Vagina (tissue), 2 donors: ENCODE results near the gene ACOT11. TPM values are rescaled to one million over a fixed set of nuclear protein-coding genes. Genes with fewer than 3 reads are reported as not detected.

Source experiments
- DNase-seq, 2 donors: peaks; one replicate each; pipeline ENCODE4 v3.0.0-alpha.2; 2017; ENCODE audit errors: extremely low spot score in 2 of 2
- H3K27ac ChIP-seq: fragments of 200-600 bp; sonication (generic); one replicate; pipeline ENCODE4 v1.5.1; 2019
- H3K27me3 ChIP-seq: fragments of 200-600 bp; sonication (generic); one replicate; pipeline ENCODE4 v1.5.1; 2019
- H3K36me3 ChIP-seq, 2 donors: fragments of 200-600 bp; sonication (generic); one replicate each; pipeline ENCODE4 v1.5.1; 2017 to 2019
- H3K4me1 ChIP-seq: fragments of 200-600 bp; sonication (generic); one replicate; pipeline ENCODE4 v1.5.1; 2019
- H3K4me3 ChIP-seq, 2 donors: fragments of 200-600 bp; sonication (generic); 1 replicate in 1 of 2; 2 replicates in 1 of 2; pipeline ENCODE4 v1.5.1; 2016 to 2019
- H3K9me3 ChIP-seq: fragments of 200-600 bp; sonication (generic); one replicate; pipeline ENCODE4 v1.5.1; 2019
- POLR2A ChIP-seq, 2 donors: fragments of 450-650 bp; IDR thresholded peaks; one replicate each; pipeline ENCODE4 v1.6.1; 2017; ENCODE audit warnings: antibody characterized with exemption in 2 of 2, mild to moderate bottlenecking in 2 of 2, moderate library complexity in 2 of 2
- POLR2AphosphoS5 ChIP-seq, 2 donors: sonication (generic); formaldehyde crosslinking; IDR thresholded peaks; one replicate each; pipeline ENCODE4 v1.9.0; 2017; ENCODE audit warnings: antibody characterized with exemption in 2 of 2, mild to moderate bottlenecking in 2 of 2, low read depth in 1 of 2; ENCODE audit not compliant: insufficient read depth in 1 of 2
- intact Hi-C: fragments of 100-400 bp; cut with DNase I; formaldehyde crosslinking; loops from one replicate; pipeline ENCODE4 v1.15.1; 2023
- total RNA-seq: library from RNA; depleted of rRNA; stranded (reverse); fragments of >200 nt; gene quantifications from one replicate; pipeline ENCODE4 v1.2.3, GENCODE V29; 2016
- TF ChIP-seq, protein P1 (sequence below), 3 experiments: fragments of 450-650 bp in 2 of 3; fragments of 200-600 bp in 1 of 3; sonication (generic) in 1 of 3; IDR thresholded peaks; one replicate each; pipeline ENCODE4 v1.5.1; 2017 to 2019; ENCODE audit warnings: antibody characterized with exemption in 3 of 3, mild to moderate bottlenecking in 2 of 3, moderate library complexity in 2 of 3

The ACOT11 gene
- total RNA-seq, 1 donor from 2014 or later: 26.0 TPM

DNA sequence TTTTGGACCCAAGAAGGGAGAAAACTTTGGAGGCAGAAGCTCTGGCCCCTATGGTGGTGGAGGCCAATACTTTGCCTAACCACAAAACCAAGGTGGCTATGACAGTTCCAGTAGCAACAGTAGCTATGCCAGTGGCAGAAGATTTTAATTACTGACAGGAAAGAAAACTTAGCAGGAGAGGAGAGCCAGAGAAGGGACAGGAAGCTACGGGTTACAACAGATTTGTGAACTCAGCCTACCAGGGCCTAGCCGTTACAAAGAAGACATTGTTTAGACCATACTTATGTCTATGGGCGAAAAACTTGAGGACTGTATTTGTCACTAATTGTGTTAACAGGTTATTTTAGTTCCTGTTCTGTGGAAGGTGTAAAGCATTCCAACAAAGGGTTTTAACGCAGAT, 10.4 kb upstream of the ACOT11 start:
- no peak overlapping the region for H3K4me3 ChIP-seq
- intact Hi-C loops: no loop called here
- H3K27ac ChIP-seq: no peak overlapping the region
- H3K27me3 ChIP-seq: no peaks in the 10 kb centered on the region
- H3K9me3 ChIP-seq: no peaks in the 10 kb centered on the region
- no peak for DNase-seq
- TF ChIP-seq, protein P1, sequence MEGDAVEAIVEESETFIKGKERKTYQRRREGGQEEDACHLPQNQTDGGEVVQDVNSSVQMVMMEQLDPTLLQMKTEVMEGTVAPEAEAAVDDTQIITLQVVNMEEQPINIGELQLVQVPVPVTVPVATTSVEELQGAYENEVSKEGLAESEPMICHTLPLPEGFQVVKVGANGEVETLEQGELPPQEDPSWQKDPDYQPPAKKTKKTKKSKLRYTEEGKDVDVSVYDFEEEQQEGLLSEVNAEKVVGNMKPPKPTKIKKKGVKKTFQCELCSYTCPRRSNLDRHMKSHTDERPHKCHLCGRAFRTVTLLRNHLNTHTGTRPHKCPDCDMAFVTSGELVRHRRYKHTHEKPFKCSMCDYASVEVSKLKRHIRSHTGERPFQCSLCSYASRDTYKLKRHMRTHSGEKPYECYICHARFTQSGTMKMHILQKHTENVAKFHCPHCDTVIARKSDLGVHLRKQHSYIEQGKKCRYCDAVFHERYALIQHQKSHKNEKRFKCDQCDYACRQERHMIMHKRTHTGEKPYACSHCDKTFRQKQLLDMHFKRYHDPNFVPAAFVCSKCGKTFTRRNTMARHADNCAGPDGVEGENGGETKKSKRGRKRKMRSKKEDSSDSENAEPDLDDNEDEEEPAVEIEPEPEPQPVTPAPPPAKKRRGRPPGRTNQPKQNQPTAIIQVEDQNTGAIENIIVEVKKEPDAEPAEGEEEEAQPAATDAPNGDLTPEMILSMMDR (IDR thresholded peaks at IDR 0.05): no peak
- TF ChIP-seq POLR2AphosphoS5 (IDR thresholded peaks at IDR 0.05; ENCODE audit: insufficient read depth in 1 of 2, low read depth in 1 of 2) (no peak), POLR2A (IDR thresholded peaks at IDR 0.05) (no peak)
- no peaks in the 10 kb centered on the region for H3K36me3 ChIP-seq
- peaks cover 4% of the 10 kb centered on the region for H3K4me1 ChIP-seq

DNA sequence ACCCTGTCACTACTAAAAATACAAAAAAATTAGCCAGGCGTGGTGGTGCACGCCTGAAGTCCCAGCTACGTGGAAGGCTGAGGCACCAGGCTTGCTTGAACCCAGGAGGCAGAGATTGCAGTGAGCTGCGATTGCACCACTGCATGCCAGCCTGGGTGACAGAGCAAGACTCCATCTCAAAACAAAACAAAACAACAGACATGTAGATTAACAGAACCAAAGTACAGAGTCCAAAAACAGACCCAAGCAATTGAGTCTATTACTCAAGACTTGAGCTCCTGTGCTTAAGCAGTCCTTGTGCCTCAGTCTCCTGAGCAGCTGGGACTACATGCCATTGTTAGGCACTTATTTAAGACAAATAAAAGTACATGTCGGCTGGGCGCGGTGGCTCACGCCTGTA, 9.5 kb upstream of the ACOT11 start:
- TF ChIP-seq POLR2AphosphoS5 (IDR thresholded peaks at IDR 0.05; ENCODE audit: insufficient read depth in 1 of 2, low read depth in 1 of 2) (no peak), POLR2A (IDR thresholded peaks at IDR 0.05) (no peak)
- TF ChIP-seq, protein P1 (IDR thresholded peaks at IDR 0.05): no peak
- intact Hi-C loops: no loop called here

DNA sequence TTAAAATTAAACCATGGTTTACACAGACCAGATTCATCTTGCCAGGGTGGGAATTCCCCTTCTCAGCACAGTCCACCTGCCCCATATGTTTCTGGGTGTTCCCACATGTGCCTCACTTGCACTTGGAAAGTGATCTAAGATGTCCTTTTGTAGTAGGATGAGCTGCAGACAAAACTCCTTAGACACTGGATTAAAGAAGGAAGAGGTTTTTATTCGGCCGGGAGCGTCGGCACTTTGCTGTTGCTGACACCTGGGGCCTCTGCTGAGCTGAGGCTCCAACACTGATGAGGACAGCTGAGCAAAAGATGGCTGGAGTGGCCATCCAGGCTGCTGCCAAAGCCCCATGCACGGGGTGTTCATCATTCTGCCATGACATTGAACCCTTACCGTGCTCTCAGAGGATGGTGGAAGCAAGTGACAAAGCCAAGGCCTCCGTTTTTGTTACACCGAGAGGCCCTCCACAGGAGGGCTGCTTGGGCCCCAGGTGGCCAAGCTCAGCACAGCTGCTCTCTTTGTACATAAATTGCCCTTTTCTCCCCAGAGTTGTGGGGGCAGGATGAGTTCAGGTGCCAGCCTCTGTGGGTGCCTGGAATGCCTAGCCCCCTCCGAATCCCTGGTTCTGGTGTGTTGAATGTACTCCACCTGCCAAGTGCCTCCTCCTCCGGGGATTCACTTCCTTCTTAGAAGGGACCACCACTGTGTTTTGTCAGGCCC, 7.3 kb upstream of the ACOT11 start:
- no peak for DNase-seq
- Histone ChIP-seq H3K4me1 (peaks cover 15% of the 10 kb centered on the region), H3K36me3 (no peaks in the 10 kb centered on the region), H3K9me3 (no peaks in the 10 kb centered on the region), H3K4me3 (no peak overlapping the region), H3K27ac (no peak overlapping the region), H3K27me3 (no peaks in the 10 kb centered on the region)
- intact Hi-C loops: no loop called here
- no peak for TF ChIP-seq POLR2AphosphoS5 (IDR thresholded peaks at IDR 0.05; ENCODE audit: insufficient read depth in 1 of 2, low read depth in 1 of 2)
- TF ChIP-seq POLR2A (IDR thresholded peaks at IDR 0.05): no peak
- TF ChIP-seq, protein P1 (IDR thresholded peaks at IDR 0.05): no peak

More for the DNA sequence above, 9.5 kb upstream of the ACOT11 start:
- peaks cover 14% of the 10 kb centered on the region for H3K4me1 ChIP-seq
- no peak overlapping the region for H3K4me3 ChIP-seq
- no peak for DNase-seq
- no peaks in the 10 kb centered on the region for H3K36me3 ChIP-seq
- no peak overlapping the region for H3K27ac ChIP-seq
- H3K27me3 ChIP-seq: no peaks in the 10 kb centered on the region
- no peaks in the 10 kb centered on the region for H3K9me3 ChIP-seq

DNA sequence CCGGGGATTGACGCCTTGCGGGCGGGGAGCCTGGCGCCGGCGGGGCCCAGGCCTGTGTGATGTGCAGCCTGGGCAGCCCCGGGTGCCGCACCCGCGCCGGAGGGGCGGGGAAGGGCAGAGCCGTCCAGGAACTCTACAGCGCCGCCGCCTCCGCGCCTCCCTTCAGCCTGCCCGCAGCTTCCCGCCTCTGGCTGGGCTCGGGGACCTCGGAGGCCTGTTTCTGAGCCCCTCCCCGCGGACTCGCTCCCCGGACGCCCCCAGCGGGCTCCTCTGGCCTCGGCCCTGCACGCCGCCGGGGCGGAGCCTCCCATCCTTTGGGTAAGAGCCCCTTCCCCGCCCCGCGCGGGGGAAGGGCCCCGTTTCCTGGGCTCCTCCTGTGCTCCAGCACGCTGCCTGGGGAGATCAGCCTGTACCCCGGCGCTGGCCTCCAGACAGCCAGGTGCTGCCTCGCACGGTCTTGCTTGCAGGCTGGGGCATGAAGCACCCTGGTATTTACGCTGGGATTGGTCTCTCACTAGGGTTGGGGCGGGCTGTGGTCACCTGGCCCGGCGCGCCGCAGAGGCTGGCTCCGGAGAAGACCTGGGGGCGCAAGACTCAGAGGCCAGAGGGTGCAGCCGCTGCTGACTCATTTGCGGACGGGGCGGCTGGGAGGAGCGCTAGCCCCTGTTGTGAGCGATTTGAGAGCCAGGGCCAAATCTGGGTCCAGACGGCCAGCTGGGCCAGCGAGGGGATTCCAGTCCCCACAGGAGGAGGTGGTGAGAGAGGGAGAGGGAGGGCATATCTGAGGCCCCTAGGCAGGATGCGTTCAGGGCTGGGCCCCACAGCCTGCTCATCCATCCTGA, 5.7 kb upstream of the ACOT11 start:
- Histone ChIP-seq H3K9me3 (no peaks in the 10 kb centered on the region), H3K27ac (peak overlapping the region; percentile 86), H3K27me3 (no peaks in the 10 kb centered on the region), H3K4me1 (peaks cover 23% of the 10 kb centered on the region), H3K4me3 (peak overlapping the region; percentile 41 to 50), H3K36me3 (no peaks in the 10 kb centered on the region)
- DNase-seq: no peak
- TF ChIP-seq POLR2A (IDR thresholded peaks at IDR 0.05) (no peak), POLR2AphosphoS5 (IDR thresholded peaks at IDR 0.05; ENCODE audit: insufficient read depth in 1 of 2, low read depth in 1 of 2) (peak in 1 of 2 donors; percentile 71)
- TF ChIP-seq, protein P1 (IDR thresholded peaks at IDR 0.05): no peak
- intact Hi-C loops: no loop called here
